ENCODE results near the gene CAB39L.

Gene CAB39L

GRCh38 chr13:49441312-49441711, 2.6 kb downstream of the CAB39L start:
- DNase-seq = no peak

- DNase-seq = no peak
These were observed 4.3 kb downstream of the CAB39L start for GRCh38 chr13:49439609-49440008.

- no peak for DNase-seq
These were observed 6.2 kb downstream of the CAB39L start for GRCh38 chr13:49437705-49438104.

GRCh38 chr13:49436890-49437289, 7.0 kb downstream of the CAB39L start:
- DNase-seq = no peak

GRCh38 chr13:49435992-49436391, 7.9 kb downstream of the CAB39L start:
- no peak for DNase-seq

- DNase-seq = no peak
These were observed 14.7 kb downstream of the CAB39L start for GRCh38 chr13:49429121-49429520.

- no peak for DNase-seq
These were observed 15.7 kb downstream of the CAB39L start for GRCh38 chr13:49428041-49428763.

GRCh38 chr13:49424011-49424560, 19.8 kb downstream of the CAB39L start:
- DNase-seq = no peak

- peak; percentile 7 to 41 for DNase-seq
These were observed 22.5 kb downstream of the CAB39L start for GRCh38 chr13:49421391-49421790.

- DNase-seq = no peak
These were observed 24.6 kb downstream of the CAB39L start for GRCh38 chr13:49419276-49419675.

GRCh38 chr13:49418206-49418605, 25.7 kb downstream of the CAB39L start:
- DNase-seq = no peak

GRCh38 chr13:49417161-49417560, 26.7 kb downstream of the CAB39L start:
- DNase-seq = no peak

- no peak for DNase-seq
These were observed 31.1 kb downstream of the CAB39L start for GRCh38 chr13:49412749-49413148.

- no peak for DNase-seq
These were observed 32.5 kb downstream of the CAB39L start for GRCh38 chr13:49411353-49411752.

- no peak for DNase-seq
These were observed 33.4 kb downstream of the CAB39L start for GRCh38 chr13:49410477-49410876.

GRCh38 chr13:49410006-49410405, 33.9 kb downstream of the CAB39L start:
- no peak for DNase-seq

GRCh38 chr13:49409008-49409407, 34.9 kb downstream of the CAB39L start:
- no peak for DNase-seq

- DNase-seq = no peak
These were observed 35.9 kb downstream of the CAB39L start for GRCh38 chr13:49407936-49408335.

- DNase-seq = no peak
These were observed 36.8 kb downstream of the CAB39L start for GRCh38 chr13:49407068-49407467.

GRCh38 chr13:49404703-49405020, 39.2 kb downstream of the CAB39L start:
- no peak for DNase-seq

- no peak for DNase-seq
These were observed 39.7 kb downstream of the CAB39L start for GRCh38 chr13:49403996-49404702.

- DNase-seq = no peak
These were observed 42.9 kb downstream of the CAB39L start for GRCh38 chr13:49400755-49401659.

- DNase-seq = no peak
These were observed 43.9 kb downstream of the CAB39L start for GRCh38 chr13:49399801-49400472.
